ENCODE measurements around the gene NARS2. TPM values are rescaled to one million over a fixed set of nuclear protein-coding genes. Genes with fewer than 3 reads are reported as not detected.
"Not testable (repeated sequence)": the region's sequence is repeated elsewhere in the genome, so short reads cannot be mapped to it uniquely, and the experiment has no call there.

NARS2 gene
- total RNA-seq, 3 donors from 2014 or later (not counting 1 experiment from before 2014, with no cell fraction given), result 6.5 to 9.6 (median 8.8) TPM

DNA sequence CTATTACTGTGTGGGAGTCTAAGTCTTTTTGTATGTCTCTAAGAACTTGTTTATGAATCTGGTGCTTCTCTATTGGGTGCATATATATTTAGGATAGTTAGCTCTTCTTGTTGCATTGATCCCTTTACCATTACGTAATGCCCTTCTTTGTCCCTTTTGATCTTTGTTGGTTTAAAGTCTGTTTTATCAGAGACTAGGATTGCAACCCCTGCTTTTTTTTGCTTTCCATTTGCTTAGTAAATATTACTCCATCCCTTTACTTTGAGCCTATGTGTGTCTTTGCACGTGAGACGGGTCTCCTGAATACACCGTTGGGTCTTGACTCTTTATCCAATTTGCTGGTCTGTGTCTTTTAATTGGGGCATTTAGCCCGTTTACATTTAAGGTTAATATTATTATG is 26.4 kb upstream of the NARS2 start:
- 91% methylated on average over 5 of the region's 5 CpGs for WGBS (ENCODE audit: insufficient coverage)
- H3K4me3 Mint-ChIP-seq; intact Hi-C loops (cut with micrococcal nuclease); H3K27ac ChIP-seq (ENCODE audit: low read length); H3K4me1 ChIP-seq (ENCODE audit: control insufficient read depth, insufficient read depth, low read length); H3K36me3 ChIP-seq (ENCODE audit: control insufficient read depth, insufficient read depth, low read length); H3K9me3 Mint-ChIP-seq; H3K4me3 ChIP-seq (ENCODE audit: low read length); H3K27me3 ChIP-seq (ENCODE audit: control insufficient read depth, insufficient read depth, low read length); H3K9me3 ChIP-seq (ENCODE audit: control insufficient read depth, insufficient read depth, low read length); H3K27ac Mint-ChIP-seq; ATAC-seq; H3K4me1 Mint-ChIP-seq; DNase-seq; H3K36me3 Mint-ChIP-seq: not testable (repeated sequence)
- peaks cover 22 to 48% of the 10 kb centered on the region in 2 donors for H3K27me3 Mint-ChIP-seq (ENCODE audit: low read depth in 2 of 2)

DNA sequence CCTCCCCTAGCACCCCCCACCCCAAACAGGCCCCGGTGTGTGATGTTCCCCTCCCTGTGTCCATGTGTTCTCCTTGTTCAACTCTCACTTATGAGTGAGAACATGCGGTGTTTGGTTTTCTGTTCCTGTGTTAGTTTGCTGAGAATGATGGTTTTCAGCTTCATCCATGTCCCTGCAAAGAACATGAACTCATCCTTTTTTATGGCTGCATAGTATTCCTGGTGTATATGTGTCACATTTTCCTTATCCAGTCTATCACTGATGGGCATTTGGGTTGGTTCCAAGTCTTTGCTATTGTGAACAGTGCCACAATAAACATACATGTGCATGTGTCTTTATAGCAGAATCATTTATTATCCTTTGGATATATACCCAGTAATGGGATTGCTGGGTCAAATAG is 22.9 kb upstream of the NARS2 start:
- peaks cover 19 to 50% of the 10 kb centered on the region in 2 donors for H3K27me3 Mint-ChIP-seq (ENCODE audit: low read depth in 2 of 2)
- no CpG with 5 or more reads among the region's 2 CpGs for WGBS (ENCODE audit: insufficient coverage)
- not testable (repeated sequence) for H3K4me1 Mint-ChIP-seq

GRCh38 chr11:78595436-78596130 is 20.9 kb upstream of the NARS2 start:
- Histone ChIP-seq H3K9me3 (ENCODE audit: control insufficient read depth, insufficient read depth, low read length) (no peaks in the 10 kb centered on the region), H3K36me3 (ENCODE audit: control insufficient read depth, insufficient read depth, low read length) (no peaks in the 10 kb centered on the region), H3K27me3 (ENCODE audit: control insufficient read depth, insufficient read depth, low read length) (no peaks in the 10 kb centered on the region), H3K27ac (ENCODE audit: low read length) (no peak overlapping the region), H3K4me1 (ENCODE audit: control insufficient read depth, insufficient read depth, low read length) (no peaks in the 10 kb centered on the region), H3K4me3 (ENCODE audit: low read length) (no peak overlapping the region)
- no peak for DNase-seq
- Mint-ChIP-seq H3K4me1 (no peaks in the 10 kb centered on the region), H3K4me3 (no peak overlapping the region), H3K27ac (no peak overlapping the region), H3K36me3 (no peaks in the 10 kb centered on the region), H3K27me3 (ENCODE audit: low read depth in 2 of 2) (peaks cover 11 to 31% of the 10 kb centered on the region in 2 donors), H3K9me3 (no peaks in the 10 kb centered on the region)
- intact Hi-C loops (cut with micrococcal nuclease), result no loop called here
- 89% methylated on average over 13 of the region's 16 CpGs for WGBS (ENCODE audit: insufficient coverage)
- TF ChIP-seq CTCF (IDR thresholded peaks at IDR 0.05), result no peak
- no peak for ATAC-seq

More for the DNA sequence above, 22.9 kb upstream of the NARS2 start:
- H3K9me3 ChIP-seq (ENCODE audit: control insufficient read depth, insufficient read depth, low read length); H3K27ac Mint-ChIP-seq; H3K4me1 ChIP-seq (ENCODE audit: control insufficient read depth, insufficient read depth, low read length); H3K36me3 ChIP-seq (ENCODE audit: control insufficient read depth, insufficient read depth, low read length); H3K27ac ChIP-seq (ENCODE audit: low read length); H3K4me3 ChIP-seq (ENCODE audit: low read length); H3K4me3 Mint-ChIP-seq; DNase-seq; H3K36me3 Mint-ChIP-seq; H3K9me3 Mint-ChIP-seq; intact Hi-C loops (cut with micrococcal nuclease); ATAC-seq; H3K27me3 ChIP-seq (ENCODE audit: control insufficient read depth, insufficient read depth, low read length): not testable (repeated sequence)

DNA sequence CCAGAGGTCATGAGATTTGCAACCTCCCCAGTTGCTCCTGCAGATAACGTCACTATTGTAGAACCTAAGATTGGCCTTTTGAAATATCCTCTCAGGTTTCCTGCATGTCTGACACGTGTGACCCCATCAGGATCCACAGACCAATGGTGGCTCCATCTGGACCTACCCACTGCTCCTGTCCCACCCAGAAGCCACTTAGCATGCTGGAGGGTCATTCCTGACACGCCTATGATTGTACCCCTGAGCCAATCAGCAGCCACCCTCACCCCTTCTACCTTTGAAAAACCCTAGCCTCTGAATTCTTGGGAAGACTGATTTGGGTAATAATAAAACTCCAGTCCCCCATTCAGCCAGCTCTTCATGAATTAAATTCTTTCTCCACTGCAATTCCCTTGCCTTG is 20.1 kb upstream of the NARS2 start:
- DNase-seq (no peak), ATAC-seq (no peak)
- Mint-ChIP-seq H3K27me3 (ENCODE audit: low read depth in 2 of 2) (peaks cover 6 to 24% of the 10 kb centered on the region in 2 donors), H3K9me3 (no peaks in the 10 kb centered on the region), H3K4me3 (no peak overlapping the region), H3K4me1 (no peaks in the 10 kb centered on the region), H3K27ac (no peak overlapping the region), H3K36me3 (no peaks in the 10 kb centered on the region)
- Histone ChIP-seq H3K4me3 (ENCODE audit: low read length) (no peak overlapping the region), H3K9me3 (ENCODE audit: control insufficient read depth, insufficient read depth, low read length) (no peaks in the 10 kb centered on the region), H3K27me3 (ENCODE audit: control insufficient read depth, insufficient read depth, low read length) (no peaks in the 10 kb centered on the region), H3K27ac (ENCODE audit: low read length) (no peak overlapping the region), H3K36me3 (ENCODE audit: control insufficient read depth, insufficient read depth, low read length) (no peaks in the 10 kb centered on the region), H3K4me1 (ENCODE audit: control insufficient read depth, insufficient read depth, low read length) (no peaks in the 10 kb centered on the region)
- 92% methylated on average over 3 of the region's 3 CpGs for WGBS (ENCODE audit: insufficient coverage)
- intact Hi-C loops (cut with micrococcal nuclease), result no loop called here
- TF ChIP-seq CTCF (IDR thresholded peaks at IDR 0.05), result no peak

Measured in natural killer cell (primary cell).